ENCODE results near the gene GHR.

GHR gene

DNA sequence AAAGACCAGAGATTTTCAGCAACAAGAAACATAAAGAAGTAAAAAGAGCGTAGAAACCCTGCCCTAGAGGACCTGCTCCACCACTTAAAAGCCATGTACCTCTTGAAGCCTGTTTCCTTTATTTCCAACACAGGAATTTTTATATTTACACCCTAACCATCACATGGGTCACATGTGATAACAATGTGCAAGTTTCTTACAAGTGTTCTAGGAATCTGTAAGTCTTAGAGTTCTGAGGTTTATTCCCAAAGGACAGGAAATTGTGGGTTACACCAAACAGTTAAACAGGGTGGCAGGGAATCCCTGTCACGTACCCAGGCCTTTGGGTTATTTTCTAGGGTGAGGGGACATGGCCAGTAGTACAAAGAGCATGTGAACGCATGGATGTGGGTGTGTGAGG, 224.8 kb downstream of the GHR start:
- Histone ChIP-seq H2BK12ac (ENCODE audit: low read length) (no peak overlapping the region), H3K27ac (replicated peaks; ENCODE audit: low read length) (no peak overlapping the region), H2BK15ac (ENCODE audit: low read length) (no peak overlapping the region), H3K9me3 (replicated peaks in 1 of 2; ENCODE audit: control insufficient read depth in 2 of 2, insufficient read depth in 1 of 2, low read depth in 1 of 2, low read length in 2 of 2) (no peaks in the 10 kb centered on the region), H2AFZ (ENCODE audit: low read length) (no peak overlapping the region), H3K4ac (ENCODE audit: low read length) (no peak overlapping the region), H2BK5ac (ENCODE audit: low read length) (no peak overlapping the region), H3K27me3 (ENCODE audit: control insufficient read depth in 3 of 3, insufficient read depth in 3 of 3, low read depth in 1 of 3, low read length in 3 of 3) (no peaks in the 10 kb centered on the region), H2AK5ac (ENCODE audit: low read depth, low read length) (no peak overlapping the region), H3K79me1 (ENCODE audit: low read depth, low read length) (no peaks in the 10 kb centered on the region), H3K4me1 (ENCODE audit: control insufficient read depth in 2 of 2, insufficient read depth in 1 of 2, low read depth in 1 of 2, low read length in 2 of 2) (no peaks in the 10 kb centered on the region), H4K8ac (ENCODE audit: low read depth, low read length) (no peak overlapping the region), H3K18ac (ENCODE audit: low read length) (no peak overlapping the region), H3K4me3 (ENCODE audit: low read length in 2 of 2) (no peak overlapping the region), H2BK120ac (ENCODE audit: low read depth, low read length) (no peak overlapping the region), H4K91ac (ENCODE audit: low read depth, low read length, poor library complexity) (no peak overlapping the region), H3K9ac (ENCODE audit: low read depth, low read length, poor library complexity) (no peak overlapping the region), H3K23ac (ENCODE audit: low read depth, low read length, poor library complexity) (no peak overlapping the region), H3K14ac (ENCODE audit: low read length) (no peak overlapping the region), H3K36me3 (replicated peaks in 1 of 2; ENCODE audit: control insufficient read depth in 2 of 2, insufficient read depth in 2 of 2, low read length in 2 of 2) (no peaks in the 10 kb centered on the region), H3K4me2 (ENCODE audit: insufficient read depth, low read length, poor library complexity, severe bottlenecking) (no peak overlapping the region)
- no peak for DNase-seq (ENCODE audit: low spot score)
- WGBS, 2 donors (ENCODE audit: extremely low coverage in 2 of 2, insufficient read length in 2 of 2, insufficient replicate concordance in 1 of 2), result no CpG with 5 or more reads among the region's 3 CpGs

- DNase-seq (ENCODE audit: low spot score), result no peak
- Histone ChIP-seq H3K23ac (ENCODE audit: low read depth, low read length, poor library complexity) (no peak overlapping the region), H3K14ac (ENCODE audit: low read length) (no peak overlapping the region), H4K8ac (ENCODE audit: low read depth, low read length) (no peak overlapping the region), H3K4ac (ENCODE audit: low read length) (no peak overlapping the region), H3K4me2 (ENCODE audit: insufficient read depth, low read length, poor library complexity, severe bottlenecking) (no peak overlapping the region), H4K91ac (ENCODE audit: low read depth, low read length, poor library complexity) (no peak overlapping the region), H2BK12ac (ENCODE audit: low read length) (no peak overlapping the region), H2BK120ac (ENCODE audit: low read depth, low read length) (no peak overlapping the region), H2AFZ (ENCODE audit: low read length) (no peak overlapping the region), H3K9me3 (replicated peaks in 1 of 2; ENCODE audit: control insufficient read depth in 2 of 2, insufficient read depth in 1 of 2, low read depth in 1 of 2, low read length in 2 of 2) (no peaks in the 10 kb centered on the region), H3K4me3 (ENCODE audit: low read length in 2 of 2) (no peak overlapping the region), H3K4me1 (ENCODE audit: control insufficient read depth in 2 of 2, insufficient read depth in 1 of 2, low read depth in 1 of 2, low read length in 2 of 2) (no peaks in the 10 kb centered on the region), H3K27me3 (ENCODE audit: control insufficient read depth in 3 of 3, insufficient read depth in 3 of 3, low read depth in 1 of 3, low read length in 3 of 3) (no peaks in the 10 kb centered on the region), H2BK15ac (ENCODE audit: low read length) (no peak overlapping the region), H3K18ac (ENCODE audit: low read length) (no peak overlapping the region), H3K9ac (ENCODE audit: low read depth, low read length, poor library complexity) (no peak overlapping the region), H2AK5ac (ENCODE audit: low read depth, low read length) (no peak overlapping the region), H3K79me1 (ENCODE audit: low read depth, low read length) (no peaks in the 10 kb centered on the region), H3K27ac (replicated peaks; ENCODE audit: low read length) (no peak overlapping the region), H3K36me3 (replicated peaks in 1 of 2; ENCODE audit: control insufficient read depth in 2 of 2, insufficient read depth in 2 of 2, low read length in 2 of 2) (no peaks in the 10 kb centered on the region), H2BK5ac (ENCODE audit: low read length) (no peak overlapping the region)
- no CpG with 5 or more reads among the region's 1 CpG for WGBS, 2 donors (ENCODE audit: extremely low coverage in 2 of 2, insufficient read length in 2 of 2, insufficient replicate concordance in 1 of 2)
These were observed 225.7 kb downstream of the GHR start for GRCh38 chr5:42648915-42649314.

DNA sequence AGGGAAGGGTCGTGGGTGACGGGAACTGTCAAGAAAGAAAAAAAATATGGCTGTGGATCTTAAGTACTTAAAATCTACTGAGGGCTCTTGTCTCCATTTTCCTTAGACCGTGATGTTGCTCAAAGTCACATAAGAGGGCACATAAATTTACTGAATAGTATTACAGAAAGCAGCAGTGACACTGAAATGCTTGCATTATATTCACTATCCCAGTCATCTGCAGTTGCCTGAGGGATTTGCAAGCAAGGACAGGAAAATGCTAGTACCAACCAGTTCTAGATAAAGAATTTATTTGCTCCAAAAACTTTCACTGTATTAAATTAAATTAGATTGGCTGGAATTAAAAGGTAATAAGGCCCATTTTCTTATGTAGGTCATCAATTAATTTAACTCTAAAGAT, 226.8 kb downstream of the GHR start:
- Histone ChIP-seq H3K36me3 (replicated peaks in 1 of 2; ENCODE audit: control insufficient read depth in 2 of 2, insufficient read depth in 2 of 2, low read length in 2 of 2) (no peaks in the 10 kb centered on the region), H2BK12ac (ENCODE audit: low read length) (no peak overlapping the region), H2AK5ac (ENCODE audit: low read depth, low read length) (no peak overlapping the region), H2BK5ac (ENCODE audit: low read length) (no peak overlapping the region), H3K4ac (ENCODE audit: low read length) (no peak overlapping the region), H3K27me3 (ENCODE audit: control insufficient read depth in 3 of 3, insufficient read depth in 3 of 3, low read depth in 1 of 3, low read length in 3 of 3) (no peaks in the 10 kb centered on the region), H3K9me3 (replicated peaks in 1 of 2; ENCODE audit: control insufficient read depth in 2 of 2, insufficient read depth in 1 of 2, low read depth in 1 of 2, low read length in 2 of 2) (no peaks in the 10 kb centered on the region), H3K23ac (ENCODE audit: low read depth, low read length, poor library complexity) (no peak overlapping the region), H4K8ac (ENCODE audit: low read depth, low read length) (no peak overlapping the region), H2BK15ac (ENCODE audit: low read length) (no peak overlapping the region), H4K91ac (ENCODE audit: low read depth, low read length, poor library complexity) (no peak overlapping the region), H2AFZ (ENCODE audit: low read length) (no peak overlapping the region), H3K9ac (ENCODE audit: low read depth, low read length, poor library complexity) (no peak overlapping the region), H3K4me1 (ENCODE audit: control insufficient read depth in 2 of 2, insufficient read depth in 1 of 2, low read depth in 1 of 2, low read length in 2 of 2) (no peaks in the 10 kb centered on the region), H3K4me3 (ENCODE audit: low read length in 2 of 2) (no peak overlapping the region), H3K79me1 (ENCODE audit: low read depth, low read length) (no peaks in the 10 kb centered on the region), H2BK120ac (ENCODE audit: low read depth, low read length) (no peak overlapping the region), H3K14ac (ENCODE audit: low read length) (no peak overlapping the region), H3K18ac (ENCODE audit: low read length) (no peak overlapping the region), H3K4me2 (ENCODE audit: insufficient read depth, low read length, poor library complexity, severe bottlenecking) (no peak overlapping the region), H3K27ac (replicated peaks; ENCODE audit: low read length) (no peak overlapping the region)
- no CpG with 5 or more reads among the region's 3 CpGs for WGBS, 2 donors (ENCODE audit: extremely low coverage in 2 of 2, insufficient read length in 2 of 2, insufficient replicate concordance in 1 of 2)
- DNase-seq (ENCODE audit: low spot score), result no peak

DNA sequence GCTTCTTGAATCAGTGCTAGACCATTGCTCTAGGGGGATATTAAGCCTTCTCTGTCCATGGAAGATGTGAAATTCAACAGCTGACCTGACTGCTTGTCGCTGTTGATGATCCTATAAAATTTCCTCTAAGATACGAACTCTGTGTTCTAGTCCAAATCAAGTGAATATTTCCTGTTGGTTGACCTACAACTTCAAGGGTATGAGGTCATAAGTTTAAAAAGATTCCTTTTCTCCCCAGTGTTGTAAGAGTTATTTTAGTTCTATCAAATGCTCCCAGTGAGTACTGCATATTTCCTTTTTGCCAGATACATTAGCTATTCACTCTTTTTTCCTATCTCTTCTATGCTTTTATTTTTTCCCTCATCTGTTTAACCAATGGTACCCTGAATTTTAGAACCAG, 230.5 kb downstream of the GHR start:
- Histone ChIP-seq H3K14ac (ENCODE audit: low read length) (no peak overlapping the region), H3K9me3 (replicated peaks in 1 of 2; ENCODE audit: control insufficient read depth in 2 of 2, insufficient read depth in 1 of 2, low read depth in 1 of 2, low read length in 2 of 2) (no peaks in the 10 kb centered on the region), H3K18ac (ENCODE audit: low read length) (no peak overlapping the region), H3K4me2 (ENCODE audit: insufficient read depth, low read length, poor library complexity, severe bottlenecking) (no peak overlapping the region), H2AK5ac (ENCODE audit: low read depth, low read length) (no peak overlapping the region), H3K9ac (ENCODE audit: low read depth, low read length, poor library complexity) (no peak overlapping the region), H3K23ac (ENCODE audit: low read depth, low read length, poor library complexity) (no peak overlapping the region), H4K8ac (ENCODE audit: low read depth, low read length) (no peak overlapping the region), H3K4ac (ENCODE audit: low read length) (no peak overlapping the region), H2BK120ac (ENCODE audit: low read depth, low read length) (no peak overlapping the region), H2BK15ac (ENCODE audit: low read length) (no peak overlapping the region), H2BK5ac (ENCODE audit: low read length) (no peak overlapping the region), H3K4me1 (ENCODE audit: control insufficient read depth in 2 of 2, insufficient read depth in 1 of 2, low read depth in 1 of 2, low read length in 2 of 2) (no peaks in the 10 kb centered on the region), H2BK12ac (ENCODE audit: low read length) (no peak overlapping the region), H3K27me3 (ENCODE audit: control insufficient read depth in 3 of 3, insufficient read depth in 3 of 3, low read depth in 1 of 3, low read length in 3 of 3) (no peaks in the 10 kb centered on the region), H3K27ac (replicated peaks; ENCODE audit: low read length) (no peak overlapping the region), H3K36me3 (replicated peaks in 1 of 2; ENCODE audit: control insufficient read depth in 2 of 2, insufficient read depth in 2 of 2, low read length in 2 of 2) (no peaks in the 10 kb centered on the region), H3K79me1 (ENCODE audit: low read depth, low read length) (no peaks in the 10 kb centered on the region), H4K91ac (ENCODE audit: low read depth, low read length, poor library complexity) (no peak overlapping the region), H2AFZ (ENCODE audit: low read length) (no peak overlapping the region), H3K4me3 (ENCODE audit: low read length in 2 of 2) (no peak overlapping the region)
- no CpG with 5 or more reads among the region's 2 CpGs for WGBS, 2 donors (ENCODE audit: extremely low coverage in 2 of 2, insufficient read length in 2 of 2, insufficient replicate concordance in 1 of 2)
- DNase-seq (ENCODE audit: low spot score), result no peak
